Karpas-422 (cell line): ENCODE data around the gene SMYD3. TPM values are rescaled to one million over a fixed set of nuclear protein-coding genes. Genes with fewer than 3 reads are reported as not detected.

Experiments
- DNase-seq: peaks from one replicate; pipeline ENCODE4 v3.0.0-alpha.2; 2015
- H2AFZ ChIP-seq: fragments of 200-600 bp; sonication (generic); 2 replicates; pipeline ENCODE4 v1.6.1; 2014; ENCODE audit warnings: antibody characterized with exemption, low read length, mixed read lengths
- H3K27ac ChIP-seq: fragments of 200-600 bp; sonication (generic); 2 replicates; pipeline ENCODE4 v1.5.1; 2014; ENCODE audit warnings: mild to moderate bottlenecking, low read length, moderate library complexity
- H3K27me3 ChIP-seq: fragments of 200-600 bp; sonication (generic); 2 replicates; pipeline ENCODE4 v1.6.1; 2014; ENCODE audit warnings: low read length, mixed read lengths
- H3K36me3 ChIP-seq: fragments of 200-600 bp; sonication (generic); 2 replicates; pipeline ENCODE4 v1.6.1; 2014; ENCODE audit warnings: low read length, mixed read lengths; ENCODE audit not compliant: insufficient read depth
- H3K4me1 ChIP-seq: fragments of 200-600 bp; sonication (generic); 2 replicates; pipeline ENCODE4 v1.6.1; 2014; ENCODE audit warnings: mild to moderate bottlenecking, low read length, mixed read lengths
- H3K4me2 ChIP-seq: fragments of 200-600 bp; sonication (generic); 2 replicates; pipeline ENCODE4 v1.6.1; 2014; ENCODE audit warnings: low read length, low read depth, mild to moderate bottlenecking; ENCODE audit not compliant: poor library complexity, severe bottlenecking
- H3K4me3 ChIP-seq: fragments of 200-600 bp; sonication (generic); 2 replicates; pipeline ENCODE4 v1.5.1; 2014; ENCODE audit warnings: mild to moderate bottlenecking, antibody characterized with exemption, low read length, mixed read lengths
- H3K79me2 ChIP-seq: fragments of 200-600 bp; sonication (generic); 2 replicates; pipeline ENCODE4 v1.6.1; 2014; ENCODE audit warnings: mild to moderate bottlenecking, low read length, mixed read lengths
- H3K9ac ChIP-seq: fragments of 200-600 bp; sonication (generic); 2 replicates; pipeline ENCODE4 v1.6.0; 2014; ENCODE audit warnings: low read length
- H3K9me2 ChIP-seq: fragments of 200-600 bp; sonication (generic), shearing (Covaris generic); replicated peaks from 2 replicates; pipeline ENCODE4 v1.6.0; 2014; ENCODE audit warnings: mild to moderate bottlenecking, low read length, moderate library complexity; ENCODE audit not compliant: insufficient read depth
- H3K9me3 ChIP-seq: fragments of 300-700, 200-600 bp; sonication (generic); 2 replicates; pipeline ENCODE4 v1.6.1; 2014; ENCODE audit warnings: low read length, mixed read lengths
- H4K20me1 ChIP-seq: fragments of 200-600 bp; sonication (generic); 2 replicates; pipeline ENCODE4 v1.6.1; 2014; ENCODE audit warnings: mild to moderate bottlenecking, antibody characterized with exemption, low read length, low read depth; ENCODE audit not compliant: insufficient read depth
- total RNA-seq: library from RNA; depleted of rRNA; stranded (reverse); fragments of >200 nt; shearing (Covaris generic); gene quantifications from 2 replicates; pipeline ENCODE4 v1.2.3, GENCODE V29; 2014; ENCODE audit warnings: low replicate concordance

SMYD3 gene
- total RNA-seq, 1 experiment from 2014 or later, result 67.1 TPM

DNA sequence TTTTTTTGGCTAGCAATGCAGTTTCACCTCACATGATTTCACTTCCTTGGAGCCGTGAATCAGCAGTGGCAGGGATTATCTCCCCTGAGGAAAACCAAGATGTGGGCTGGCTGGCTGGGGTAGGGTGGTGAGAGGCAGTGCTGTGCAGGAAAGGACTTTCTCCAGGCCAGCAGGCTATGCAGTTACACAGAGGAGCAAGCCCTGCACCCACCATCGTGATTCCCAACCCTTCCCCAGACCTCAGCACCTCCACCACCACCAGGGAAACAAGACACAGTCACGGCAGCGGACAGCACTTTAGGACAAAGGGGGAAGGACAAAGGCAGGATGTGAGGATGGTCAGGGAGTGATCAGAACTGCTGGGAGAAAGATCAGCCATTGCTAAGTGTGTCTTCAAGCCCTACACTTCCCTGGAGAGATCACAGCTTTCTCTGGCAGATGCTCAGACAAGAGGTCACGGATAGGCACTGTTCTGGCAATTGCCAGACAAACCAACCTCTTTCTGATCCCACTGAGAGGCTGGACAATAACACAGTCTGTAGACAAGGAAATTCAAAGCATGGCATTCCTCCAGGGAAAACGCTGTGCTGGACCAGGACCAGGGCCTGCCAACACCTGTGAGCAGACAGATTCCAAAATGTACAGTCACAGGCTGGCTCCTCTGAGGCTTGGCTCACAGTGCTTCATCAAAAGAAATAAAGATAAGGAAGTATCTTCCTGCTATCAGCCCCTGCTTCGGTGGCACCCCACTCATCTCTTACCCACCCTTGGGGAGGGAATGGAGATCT lies 509.4 kb downstream of the SMYD3 start:
- Histone ChIP-seq H3K27me3 (no peaks in the 10 kb centered on the region), H2AFZ (no peak overlapping the region)

DNA sequence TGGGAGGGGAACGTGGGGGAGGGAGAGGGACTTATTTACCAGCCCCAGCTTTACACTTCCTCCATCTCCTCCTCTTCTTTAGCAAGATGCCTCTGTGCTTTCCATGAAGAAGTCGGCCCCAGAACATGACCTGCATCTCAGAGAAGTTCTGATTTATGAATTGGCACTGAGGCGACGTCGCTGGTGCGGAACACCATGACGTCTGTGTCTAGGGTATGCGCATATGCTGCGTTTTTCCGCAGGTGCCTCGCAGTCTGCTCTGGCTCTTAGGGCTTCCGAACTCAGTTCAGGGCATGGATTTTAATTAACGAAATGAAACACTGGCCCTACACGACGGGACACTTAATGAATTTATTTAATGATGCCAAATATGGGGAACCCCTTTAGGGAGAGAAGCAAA lies 510.3 kb downstream of the SMYD3 start:
- H3K4me2 ChIP-seq, result no peak overlapping the region
- H3K27ac ChIP-seq, result no peak overlapping the region
- peaks cover 12% of the 10 kb centered on the region for H3K4me1 ChIP-seq
- no peaks in the 10 kb centered on the region for H4K20me1 ChIP-seq
- H3K9me2 ChIP-seq, result no peaks in the 10 kb centered on the region
- no peaks in the 10 kb centered on the region for H3K9me3 ChIP-seq
- no peak for DNase-seq
- H3K79me2 ChIP-seq, result peaks cover 3% of the 10 kb centered on the region; the same call in 1 of the 2 replicates
- H3K27me3 ChIP-seq, result no peaks in the 10 kb centered on the region
- H3K4me3 ChIP-seq, result no peak overlapping the region
- H3K9ac ChIP-seq, result no peak overlapping the region
- H2AFZ ChIP-seq, result no peak overlapping the region
- H3K36me3 ChIP-seq, result no peaks in the 10 kb centered on the region

More for the DNA sequence above, 509.4 kb downstream of the SMYD3 start:
- no peaks in the 10 kb centered on the region for H3K9me3 ChIP-seq
- H3K9me2 ChIP-seq, result no peaks in the 10 kb centered on the region
- H3K4me1 ChIP-seq, result peaks cover 12% of the 10 kb centered on the region
- no peaks in the 10 kb centered on the region for H4K20me1 ChIP-seq
- no peak overlapping the region for H3K4me2 ChIP-seq
- no peak overlapping the region for H3K27ac ChIP-seq
- no peak overlapping the region for H3K9ac ChIP-seq
- peaks cover 3% of the 10 kb centered on the region; the same call in 1 of the 2 replicates for H3K79me2 ChIP-seq
- no peak overlapping the region for H3K4me3 ChIP-seq
- no peak for DNase-seq
- H3K36me3 ChIP-seq, result no peaks in the 10 kb centered on the region

DNA sequence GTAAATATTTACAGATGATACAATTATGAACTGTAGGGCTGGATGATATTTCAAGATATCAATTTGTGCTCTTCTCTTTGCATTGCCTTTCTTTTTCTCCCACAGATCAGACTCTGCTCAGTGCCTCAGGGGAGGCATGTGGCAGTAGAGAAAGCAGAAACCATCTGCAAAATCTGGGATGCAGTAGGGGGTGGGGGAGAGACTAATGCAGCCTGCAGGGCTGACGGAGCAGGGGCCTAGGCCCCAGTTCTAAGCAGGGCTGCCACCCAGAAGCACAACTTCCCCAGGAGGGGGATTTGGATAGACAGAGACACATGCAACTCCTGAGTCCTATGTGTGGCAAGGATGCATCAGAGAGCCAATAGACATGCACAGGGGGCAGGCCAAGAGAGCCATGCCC lies 511.6 kb downstream of the SMYD3 start:
- no peak for DNase-seq
- H3K27ac ChIP-seq, result no peak overlapping the region
- no peaks in the 10 kb centered on the region for H3K9me2 ChIP-seq
- peaks cover 3% of the 10 kb centered on the region; the same call in 1 of the 2 replicates for H3K79me2 ChIP-seq
- H3K9ac ChIP-seq, result no peak overlapping the region
- H3K9me3 ChIP-seq, result no peaks in the 10 kb centered on the region
- H2AFZ ChIP-seq, result no peak overlapping the region
- no peak overlapping the region for H3K4me3 ChIP-seq
- H3K4me1 ChIP-seq, result peaks cover 12% of the 10 kb centered on the region
- H3K4me2 ChIP-seq, result no peak overlapping the region
- no peaks in the 10 kb centered on the region for H3K27me3 ChIP-seq
- no peaks in the 10 kb centered on the region for H4K20me1 ChIP-seq
- H3K36me3 ChIP-seq, result no peaks in the 10 kb centered on the region

DNA sequence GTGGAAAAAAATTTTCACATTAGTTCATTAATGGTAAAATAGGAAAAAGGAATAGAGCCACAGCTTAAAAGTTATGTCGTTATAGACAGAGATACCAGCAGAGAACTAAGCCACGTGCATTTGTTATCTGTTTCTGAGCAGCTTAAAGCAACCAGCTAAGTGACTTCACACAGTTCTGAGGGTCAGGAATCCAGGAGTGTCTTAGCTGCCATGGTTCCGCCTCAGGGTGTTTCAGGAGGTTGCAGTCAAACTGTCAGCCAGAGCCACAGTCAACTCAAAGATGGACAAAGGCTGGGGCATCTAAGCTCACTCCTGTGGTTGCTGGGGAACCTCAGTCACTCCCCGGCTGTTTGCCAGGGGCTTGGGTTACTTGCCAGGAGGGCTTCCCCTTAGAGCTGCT lies 515.8 kb downstream of the SMYD3 start:
- no peak for DNase-seq
- Histone ChIP-seq H3K4me3 (no peak overlapping the region), H3K9me2 (no peaks in the 10 kb centered on the region), H4K20me1 (no peaks in the 10 kb centered on the region), H3K4me2 (no peak overlapping the region), H3K4me1 (no peaks in the 10 kb centered on the region), H3K79me2 (no peaks in the 10 kb centered on the region), H3K27me3 (no peaks in the 10 kb centered on the region), H3K9ac (no peak overlapping the region), H3K9me3 (no peaks in the 10 kb centered on the region), H3K27ac (no peak overlapping the region), H3K36me3 (no peaks in the 10 kb centered on the region), H2AFZ (no peak overlapping the region)

DNA sequence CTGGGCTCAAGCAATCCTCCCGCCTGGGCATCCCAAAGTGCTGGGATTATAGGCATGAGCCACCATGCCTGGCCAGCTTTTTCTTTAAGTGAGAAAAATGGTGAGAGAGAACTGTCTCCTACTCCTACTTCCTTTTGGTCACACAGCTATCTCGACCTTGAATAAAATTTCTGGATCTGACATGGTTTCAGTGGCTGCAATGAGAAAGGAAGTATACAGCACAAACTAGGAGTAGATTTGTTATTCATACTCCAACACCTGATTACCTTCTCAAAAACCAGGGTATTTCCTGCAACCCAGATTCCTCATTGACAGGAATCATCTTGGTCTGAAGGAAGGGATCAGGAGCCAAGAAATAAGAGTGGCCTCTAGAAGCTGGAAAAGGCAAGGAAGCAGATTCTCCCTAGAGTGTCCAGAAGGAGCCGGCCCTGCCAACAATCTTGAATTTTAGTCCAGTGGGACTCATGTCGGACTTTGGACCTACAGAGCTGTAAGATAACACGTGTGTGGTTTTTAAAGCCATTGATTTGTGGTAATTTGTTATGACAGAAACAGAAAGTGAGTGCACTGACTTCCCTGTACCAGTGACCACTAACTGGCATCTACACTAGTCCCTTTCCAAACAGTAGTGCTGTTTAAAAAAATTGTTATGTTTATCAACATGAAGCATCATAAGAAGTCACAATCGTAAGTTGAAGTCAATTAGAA lies 516.6 kb downstream of the SMYD3 start:
- Histone ChIP-seq H3K9ac (no peak overlapping the region), H2AFZ (no peak overlapping the region), H3K27me3 (no peaks in the 10 kb centered on the region), H3K79me2 (no peaks in the 10 kb centered on the region), H3K4me3 (no peak overlapping the region), H3K9me3 (no peaks in the 10 kb centered on the region), H3K36me3 (no peaks in the 10 kb centered on the region), H3K27ac (no peak overlapping the region), H4K20me1 (no peaks in the 10 kb centered on the region), H3K4me1 (no peaks in the 10 kb centered on the region), H3K4me2 (no peak overlapping the region), H3K9me2 (no peaks in the 10 kb centered on the region)
- no peak for DNase-seq

DNA sequence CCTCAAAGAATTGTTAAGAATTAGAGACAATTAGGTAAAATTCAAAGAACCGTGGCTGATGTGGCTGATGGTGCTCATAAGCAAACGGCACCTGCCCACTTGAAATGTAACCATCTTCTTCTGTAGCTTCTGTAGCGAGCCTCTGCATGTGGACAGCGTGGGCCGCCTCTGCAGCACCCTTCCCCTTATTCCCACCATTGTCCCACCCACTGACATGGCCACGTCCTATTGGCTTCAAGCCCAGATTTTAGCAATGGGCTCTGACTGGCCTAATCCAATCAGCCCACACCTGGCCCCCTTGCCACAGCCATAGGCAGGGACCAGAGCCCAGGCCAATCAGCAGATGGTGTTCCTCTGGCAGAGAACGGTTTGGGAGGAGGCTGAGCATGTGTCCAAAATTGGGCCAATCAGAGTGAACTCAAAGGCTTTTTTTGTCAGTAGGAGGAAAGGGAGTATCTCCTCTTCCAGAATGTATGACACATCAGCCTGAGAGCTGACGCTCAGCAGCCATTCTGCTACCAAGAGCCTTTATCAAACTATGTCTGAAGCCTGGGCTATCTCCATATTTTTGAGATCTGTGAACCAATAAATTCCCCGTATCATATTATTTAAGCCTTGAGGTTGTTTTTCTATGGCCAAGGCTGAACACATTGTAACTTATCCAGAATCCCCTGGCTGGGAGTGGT lies 518.5 kb downstream of the SMYD3 start:
- H3K4me2 ChIP-seq, result no peak overlapping the region
- no peaks in the 10 kb centered on the region for H3K79me2 ChIP-seq
- no peaks in the 10 kb centered on the region for H3K4me1 ChIP-seq
- H3K9me2 ChIP-seq, result no peaks in the 10 kb centered on the region
- no peak for DNase-seq
- no peaks in the 10 kb centered on the region for H3K36me3 ChIP-seq
- no peak overlapping the region for H2AFZ ChIP-seq
- H3K27me3 ChIP-seq, result no peaks in the 10 kb centered on the region
- H3K27ac ChIP-seq, result no peak overlapping the region
- no peaks in the 10 kb centered on the region for H4K20me1 ChIP-seq
- H3K9me3 ChIP-seq, result no peaks in the 10 kb centered on the region
- H3K4me3 ChIP-seq, result no peak overlapping the region
- no peak overlapping the region for H3K9ac ChIP-seq

DNA sequence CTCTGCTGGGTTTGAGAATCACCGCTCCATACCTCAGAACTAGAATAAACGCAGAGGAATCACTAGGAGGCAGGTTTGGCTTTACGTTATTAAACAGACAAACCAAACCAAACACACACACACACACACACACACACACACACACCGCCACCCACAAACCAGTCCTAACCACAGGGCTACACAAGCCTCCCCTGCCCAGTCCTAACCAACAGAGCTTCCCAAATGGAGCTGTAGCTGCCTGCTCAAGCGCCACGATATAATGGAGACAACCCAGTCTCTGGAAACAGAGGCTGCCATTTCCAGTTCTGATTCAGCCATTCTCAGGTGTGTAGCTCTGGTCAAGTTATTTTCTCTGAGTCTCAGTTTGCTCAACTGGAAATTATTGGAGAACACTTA lies 519.1 kb downstream of the SMYD3 start:
- Histone ChIP-seq H3K9ac (no peak overlapping the region), H3K4me2 (no peak overlapping the region), H3K36me3 (no peaks in the 10 kb centered on the region), H3K79me2 (no peaks in the 10 kb centered on the region), H3K4me1 (no peaks in the 10 kb centered on the region), H3K27me3 (no peaks in the 10 kb centered on the region), H3K9me2 (no peaks in the 10 kb centered on the region), H3K27ac (no peak overlapping the region), H3K4me3 (no peak overlapping the region), H4K20me1 (no peaks in the 10 kb centered on the region), H2AFZ (no peak overlapping the region), H3K9me3 (no peaks in the 10 kb centered on the region)
- DNase-seq, result no peak

DNA sequence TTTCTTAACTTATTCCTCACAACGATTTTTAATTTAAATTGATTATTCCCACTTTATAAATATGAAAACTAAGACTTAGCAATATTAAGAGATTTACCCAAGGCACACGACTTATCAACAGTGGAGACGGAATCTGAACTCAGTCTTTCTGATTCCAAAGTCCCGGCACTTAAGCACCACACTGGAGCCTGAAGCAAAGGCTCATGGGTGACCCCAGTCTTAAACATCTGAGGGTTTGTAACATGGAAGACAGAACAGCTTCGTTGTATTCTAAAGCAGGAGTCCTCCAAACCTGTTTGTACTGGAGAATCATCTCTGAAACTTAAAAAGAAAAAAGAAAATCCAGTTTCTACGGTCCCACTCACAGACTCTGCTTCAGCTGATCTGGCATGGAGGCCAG lies 519.5 kb downstream of the SMYD3 start:
- Histone ChIP-seq H3K79me2 (no peaks in the 10 kb centered on the region), H4K20me1 (no peaks in the 10 kb centered on the region), H3K27me3 (no peaks in the 10 kb centered on the region), H3K36me3 (no peaks in the 10 kb centered on the region), H3K9ac (no peak overlapping the region), H3K9me2 (no peaks in the 10 kb centered on the region), H3K27ac (no peak overlapping the region), H3K4me1 (no peaks in the 10 kb centered on the region), H3K4me2 (no peak overlapping the region), H3K4me3 (no peak overlapping the region), H2AFZ (no peak overlapping the region), H3K9me3 (no peaks in the 10 kb centered on the region)
- DNase-seq, result no peak
